ENCODE data around the gene PCK2.

GRCh38 chr14:24113379-24113800 lies 19.3 kb downstream of the PCK2 start:
- TF ChIP-seq CEBPB (IDR thresholded peaks at IDR 0.05): no peak
- no peak for TF ChIP-seq TAF1 (IDR thresholded peaks at IDR 0.05; ENCODE audit: low read depth)
- no peak for TF ChIP-seq TEAD4 (IDR thresholded peaks at IDR 0.05)
- no peak for TF ChIP-seq REST (IDR thresholded peaks at IDR 0.05; ENCODE audit: low read depth)
- no peak for TF ChIP-seq EP300 (IDR thresholded peaks at IDR 0.05; ENCODE audit: borderline replicate concordance)
- TF ChIP-seq YY1 (IDR thresholded peaks at IDR 0.05; ENCODE audit: low read depth): no peak
